Measurements from ENCODE around the gene GLMP. TPM values are rescaled to one million over a fixed set of nuclear protein-coding genes. Genes with fewer than 3 reads are reported as not detected.
A peak's percentile ranks its signal among the peaks of the same experiment; 100 is the strongest.

The GLMP gene
- total RNA-seq, 1 donor from 2014 or later, result 67.6 TPM

- Mint-ChIP-seq H3K27me3 (no peaks in the 10 kb centered on the region), H3K27ac (peak overlapping the region; percentile 97), H3K4me1 (ENCODE audit: unreplicated experiment) (peaks cover 30% of the 10 kb centered on the region), H3K9me3 (no peaks in the 10 kb centered on the region), H3K36me3 (peaks cover 7% of the 10 kb centered on the region), H3K4me3 (peak overlapping the region; percentile 93)
- DNase-seq (ENCODE audit: extremely low spot score, unreplicated experiment), result no peak
- no peak for TF ChIP-seq CTCF (conservative IDR thresholded peaks at IDR 0.05)
Measured at GRCh38 chr1:156284757-156285156, 10.7 kb downstream of the GLMP start.

GRCh38 chr1:156284112-156284511, 11.4 kb downstream of the GLMP start, which contains the start of gene TMEM79:
Gene TMEM79 (plus strand): TSS chr1:156284325. CDS start chr1:156285227, 902 bp downstream.
- no peak for TF ChIP-seq CTCF (conservative IDR thresholded peaks at IDR 0.05)

DNA sequence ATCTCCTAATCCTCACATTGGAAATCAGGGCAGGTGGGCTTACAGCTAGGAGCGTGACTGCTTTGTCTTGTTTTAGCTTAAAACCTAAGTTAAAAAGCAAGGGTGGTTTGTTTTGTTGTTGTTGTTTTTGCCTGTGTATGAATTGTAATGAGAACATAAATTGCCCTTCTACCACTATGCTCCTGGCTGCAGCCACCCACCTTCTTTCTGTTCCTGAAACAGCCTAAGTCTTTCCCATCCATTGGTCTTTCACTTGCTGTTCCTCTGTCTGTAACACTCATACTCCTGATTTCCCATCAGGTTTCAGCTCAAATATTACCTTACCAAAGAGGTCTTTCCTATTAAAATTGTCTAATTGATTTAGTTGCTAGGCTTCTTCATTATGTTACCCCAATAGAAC, 12.0 kb downstream of the GLMP start:
- peaks cover 30% of the 10 kb centered on the region for H3K4me1 Mint-ChIP-seq (ENCODE audit: unreplicated experiment)
- no peaks in the 10 kb centered on the region for H3K27me3 Mint-ChIP-seq
- no peaks in the 10 kb centered on the region for H3K9me3 Mint-ChIP-seq
- peaks cover 4% of the 10 kb centered on the region for H3K36me3 Mint-ChIP-seq
- no peak for TF ChIP-seq CTCF (conservative IDR thresholded peaks at IDR 0.05)
- DNase-seq (ENCODE audit: extremely low spot score, unreplicated experiment), result no peak
- peak overlapping the region; percentile 97 for H3K27ac Mint-ChIP-seq
- peak overlapping the region; percentile 93 for H3K4me3 Mint-ChIP-seq

More at GRCh38 chr1:156284112-156284511, 11.4 kb downstream of the GLMP start, which contains the start of gene TMEM79:
- DNase-seq (ENCODE audit: extremely low spot score, unreplicated experiment), result no peak
- H3K4me1 Mint-ChIP-seq (ENCODE audit: unreplicated experiment), result peaks cover 30% of the 10 kb centered on the region
- H3K9me3 Mint-ChIP-seq, result no peaks in the 10 kb centered on the region
- no peaks in the 10 kb centered on the region for H3K27me3 Mint-ChIP-seq
- peak within 1 kb of the TSS; percentile 93 for H3K4me3 Mint-ChIP-seq
- peaks cover 4% of the 10 kb centered on the region for H3K36me3 Mint-ChIP-seq
- H3K27ac Mint-ChIP-seq, result peak within 1 kb of the TSS; percentile 97

DNA sequence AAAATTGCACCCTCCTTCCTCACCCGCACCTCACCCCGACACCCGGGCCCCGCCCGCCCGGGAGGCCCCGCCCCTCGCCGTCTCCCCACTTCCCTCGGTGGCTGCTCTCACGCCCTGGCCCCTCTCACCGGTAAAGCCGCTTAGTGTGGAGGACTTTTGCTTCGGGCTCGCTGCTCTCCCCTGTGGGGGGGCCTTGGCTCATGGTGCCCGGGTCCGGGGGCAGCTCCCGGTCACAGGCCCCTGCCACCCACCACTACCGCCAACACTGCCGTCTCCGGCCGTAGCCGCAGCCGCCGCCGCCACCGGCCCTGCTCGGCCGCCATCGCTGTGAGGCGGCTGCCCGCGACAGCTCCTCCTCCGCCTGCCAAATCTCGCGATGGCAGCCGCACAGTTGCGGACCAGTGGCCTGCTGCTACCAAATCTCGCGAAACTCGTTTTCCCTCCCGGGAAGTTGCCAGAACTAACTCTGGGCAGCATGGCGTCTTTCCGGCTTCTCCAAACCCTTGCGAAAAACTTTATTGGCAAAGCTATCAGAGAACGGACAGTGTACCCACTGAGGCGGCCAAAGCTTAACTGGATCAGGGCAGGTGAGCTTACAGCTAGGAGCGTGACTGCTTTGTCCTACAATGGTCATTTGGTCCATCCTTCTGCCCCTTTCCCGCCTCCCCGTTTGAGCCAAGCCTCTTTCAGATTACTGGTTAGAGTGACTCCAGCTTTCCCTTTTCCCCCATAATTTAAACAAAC, 12.8 kb downstream of the GLMP start, which contains the start of gene SMG5:
SMG5 (minus strand) TSS at position 347 of the 744 bp plus-strand sequence; CDS start at position 202, 145 bp downstream.
- Mint-ChIP-seq H3K4me3 (peak within 1 kb of the TSS; percentile 93), H3K27ac (peak within 1 kb of the TSS; percentile 97), H3K27me3 (no peaks in the 10 kb centered on the region), H3K4me1 (ENCODE audit: unreplicated experiment) (peaks cover 30% of the 10 kb centered on the region), H3K9me3 (no peaks in the 10 kb centered on the region), H3K36me3 (peaks cover 12% of the 10 kb centered on the region)
- TF ChIP-seq CTCF (conservative IDR thresholded peaks at IDR 0.05), result no peak
- DNase-seq (ENCODE audit: extremely low spot score, unreplicated experiment), result peak; percentile 96

DNA sequence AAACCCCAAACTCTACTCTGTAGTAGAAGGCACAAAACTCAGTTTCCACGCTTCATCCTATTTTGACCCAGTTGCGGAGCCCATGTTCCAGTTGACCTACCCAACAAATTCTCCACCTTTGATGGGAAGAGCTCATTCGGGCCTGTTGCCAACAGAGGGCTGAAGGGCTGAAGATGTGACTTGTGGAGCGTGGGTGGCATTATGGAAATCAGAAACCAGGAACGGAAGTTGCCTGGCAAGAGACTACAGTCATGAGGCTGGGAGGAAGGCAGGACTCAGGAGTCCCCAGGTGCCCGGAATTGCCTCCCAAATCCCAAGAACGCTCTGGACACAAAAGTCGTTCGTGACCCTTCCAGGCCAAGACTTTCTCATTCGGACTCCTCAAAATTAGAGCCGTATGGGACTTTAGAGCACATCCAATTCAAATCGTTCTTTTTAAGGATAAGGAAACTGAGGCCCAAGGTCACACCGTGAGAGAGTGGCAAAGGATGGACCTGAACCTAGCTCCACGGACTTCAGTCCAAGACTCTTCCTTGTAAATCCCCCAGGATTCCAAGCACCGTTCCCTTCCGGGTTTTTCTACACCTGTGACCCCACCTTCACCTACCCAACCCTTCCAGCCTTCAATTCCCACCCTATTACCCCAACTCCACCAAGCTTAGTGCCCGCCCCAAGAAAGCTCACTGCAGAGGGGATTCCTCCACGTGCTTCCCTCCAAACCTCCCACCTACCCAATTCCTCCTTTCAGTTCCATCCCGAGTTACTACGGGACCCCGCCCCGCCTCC, 13.6 kb downstream of the GLMP start:
- peak overlapping the region; percentile 93 for H3K4me3 Mint-ChIP-seq
- no peaks in the 10 kb centered on the region for H3K9me3 Mint-ChIP-seq
- H3K4me1 Mint-ChIP-seq (ENCODE audit: unreplicated experiment), result peaks cover 30% of the 10 kb centered on the region
- H3K27me3 Mint-ChIP-seq, result no peaks in the 10 kb centered on the region
- TF ChIP-seq CTCF (conservative IDR thresholded peaks at IDR 0.05), result no peak
- H3K27ac Mint-ChIP-seq, result peak overlapping the region; percentile 94
- no peak for DNase-seq (ENCODE audit: extremely low spot score, unreplicated experiment)
- peaks cover 14% of the 10 kb centered on the region for H3K36me3 Mint-ChIP-seq
